ENCODE measurements around the gene C7orf33.
"Not testable (repeated sequence)": the region's sequence is repeated elsewhere in the genome, so short reads cannot be mapped to it uniquely, and the experiment has no call there.

Gene C7orf33

GRCh38 chr7:148590471-148590870, at the start of gene C7orf33:
Gene C7orf33, plus strand, starts transcription at chr7:148590766. Its CDS starts 160 bp downstream, at chr7:148590926.
- DNase-seq, result peak; percentile 83

GRCh38 chr7:148541891-148542504, 48.6 kb upstream of the C7orf33 start:
- no peak for DNase-seq

GRCh38 chr7:148543302-148543701, 47.3 kb upstream of the C7orf33 start:
- DNase-seq, result no peak

GRCh38 chr7:148545172-148545571, 45.4 kb upstream of the C7orf33 start:
- DNase-seq, result no peak

GRCh38 chr7:148545932-148546331, 44.6 kb upstream of the C7orf33 start:
- no peak for DNase-seq

- DNase-seq, result no peak
Measured at GRCh38 chr7:148546857-148547256, 43.7 kb upstream of the C7orf33 start.

GRCh38 chr7:148547951-148548350, 42.6 kb upstream of the C7orf33 start:
- DNase-seq, result no peak

GRCh38 chr7:148553979-148554378, 36.6 kb upstream of the C7orf33 start:
- DNase-seq, result no peak

GRCh38 chr7:148556892-148557291, 33.7 kb upstream of the C7orf33 start:
- no peak for DNase-seq

GRCh38 chr7:148558914-148559313, 31.7 kb upstream of the C7orf33 start:
- no peak for DNase-seq

- DNase-seq, result no peak
Measured at GRCh38 chr7:148561099-148561498, 29.5 kb upstream of the C7orf33 start.

GRCh38 chr7:148563583-148564274, 26.8 kb upstream of the C7orf33 start:
- no peak for DNase-seq

- DNase-seq, result not testable (repeated sequence)
Measured at GRCh38 chr7:148564275-148564951, 26.2 kb upstream of the C7orf33 start.

GRCh38 chr7:148566736-148567135, 23.8 kb upstream of the C7orf33 start:
- no peak for DNase-seq

- DNase-seq, result no peak
Measured at GRCh38 chr7:148567524-148567923, 23.0 kb upstream of the C7orf33 start.

GRCh38 chr7:148570510-148570909, 20.1 kb upstream of the C7orf33 start:
- no peak for DNase-seq

- not testable (repeated sequence) for DNase-seq
Measured at GRCh38 chr7:148570973-148571372, 19.6 kb upstream of the C7orf33 start.

- DNase-seq, result no peak
Measured at GRCh38 chr7:148571381-148571780, 19.2 kb upstream of the C7orf33 start.

- DNase-seq, result no peak
Measured at GRCh38 chr7:148572067-148572522, 18.5 kb upstream of the C7orf33 start.

- not testable (repeated sequence) for DNase-seq
Measured at GRCh38 chr7:148573581-148573980, 17.0 kb upstream of the C7orf33 start.

GRCh38 chr7:148575640-148576411, 14.7 kb upstream of the C7orf33 start:
- DNase-seq, result peak; percentile 80

GRCh38 chr7:148579366-148579765, 11.2 kb upstream of the C7orf33 start:
- DNase-seq, result no peak

GRCh38 chr7:148580446-148580845, 10.1 kb upstream of the C7orf33 start:
- DNase-seq, result no peak
